Suprapubic skin (tissue), 4 donors: Measurements from ENCODE around the gene TLR3. TPM values are rescaled to one million over a fixed set of nuclear protein-coding genes. Genes with fewer than 3 reads are reported as not detected.
A peak's percentile ranks its signal among the peaks of the same experiment; 100 is the strongest.

ENCODE experiments used
- DNase-seq, 2 donors: peaks; one replicate each; pipeline ENCODE4 v3.0.0-alpha.2; 2019; ENCODE audit warnings: low spot score in 2 of 2
- H3K27ac ChIP-seq: fragments of 200-600 bp; sonication (generic); one replicate; pipeline ENCODE4 v1.5.1; 2019
- H3K27me3 ChIP-seq: fragments of 200-600 bp; sonication (generic); one replicate; pipeline ENCODE4 v1.5.1; 2019
- H3K36me3 ChIP-seq: fragments of 200-600 bp; sonication (generic); one replicate; pipeline ENCODE4 v1.5.1; 2019
- H3K4me1 ChIP-seq: fragments of 200-600 bp; sonication (generic); one replicate; pipeline ENCODE4 v1.5.1; 2019
- H3K4me3 ChIP-seq: fragments of 200-600 bp; sonication (generic); one replicate; pipeline ENCODE4 v1.5.1; 2019; ENCODE audit warnings: mild to moderate bottlenecking
- H3K9me3 ChIP-seq: fragments of 200-600 bp; sonication (generic); one replicate; pipeline ENCODE4 v1.5.1; 2019
- EP300 ChIP-seq: sonication (generic); formaldehyde crosslinking; IDR thresholded peaks from one replicate; pipeline ENCODE4 v1.6.1; 2017; ENCODE audit warnings: antibody characterized with exemption
- POLR2A ChIP-seq, 2 donors: fragments of 450-650 bp; IDR thresholded peaks; one replicate each; pipeline ENCODE4 v1.6.1; 2017; ENCODE audit warnings: antibody characterized with exemption in 2 of 2, mild to moderate bottlenecking in 2 of 2, moderate library complexity in 2 of 2
- POLR2AphosphoS5 ChIP-seq, 3 donors: sonication (generic); formaldehyde crosslinking; IDR thresholded peaks; one replicate each; pipeline ENCODE4 v1.6.1; 2017; ENCODE audit warnings: antibody characterized with exemption in 3 of 3
- WGBS: methylation state at CpG from one replicate; pipeline ENCODE4 v1.1.5; 2018; 5-methylcytosine and 5-hydroxymethylcytosine counted together
- total RNA-seq, 4 donors: library from RNA; depleted of rRNA; stranded (reverse); fragments of >200 nt; gene quantifications; one replicate each; pipeline ENCODE4 v1.1.0, GENCODE V29; 2016
- TF ChIP-seq, protein P1 (sequence below), 2 donors: fragments of 200-600 bp in 1 of 2; fragments of 450-650 bp in 1 of 2; sonication (generic) in 1 of 2; IDR thresholded peaks; one replicate each; pipeline ENCODE4 v1.5.1; 2016 to 2019; ENCODE audit warnings: antibody characterized with exemption in 2 of 2, mild to moderate bottlenecking in 1 of 2, moderate library complexity in 1 of 2

TLR3 gene
- total RNA-seq, 4 donors from 2014 or later = 3.1 to 6.1 (median 4.4) TPM

DNA sequence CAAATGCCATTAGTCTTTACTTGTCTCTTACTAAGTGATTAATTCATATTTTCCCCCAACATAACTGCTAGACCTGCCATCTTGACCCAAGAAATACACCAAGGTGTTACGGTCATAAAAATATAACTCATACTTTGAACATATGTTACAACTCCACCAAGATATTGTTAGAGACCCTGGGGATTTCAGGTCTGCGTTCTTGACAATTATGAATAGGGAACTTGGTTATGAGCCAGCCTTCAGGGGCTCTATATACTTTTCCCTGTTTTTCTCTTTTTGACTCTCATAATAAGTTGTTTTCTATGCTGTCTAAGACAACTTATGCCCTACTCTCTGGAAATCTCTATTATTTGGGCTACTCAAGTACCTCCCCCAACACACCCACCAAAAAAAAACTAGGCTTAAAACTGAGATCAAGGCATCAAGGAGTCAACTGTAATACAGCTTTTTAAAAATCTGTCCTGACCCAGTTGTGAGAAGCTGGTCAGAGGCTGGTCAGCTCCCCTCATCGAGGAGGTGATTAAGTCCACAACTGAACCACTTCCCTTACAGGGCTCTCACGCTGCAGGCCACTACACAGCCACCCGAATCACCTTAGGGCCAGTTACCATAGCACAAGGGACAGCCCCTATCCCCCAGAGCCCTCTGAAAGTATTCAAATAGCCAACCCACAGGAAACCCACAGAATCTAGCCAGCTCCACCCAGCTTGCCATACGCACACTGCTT lies 10.5 kb upstream of the TLR3 start:
- H3K27me3 ChIP-seq = no peaks in the 10 kb centered on the region
- TF ChIP-seq POLR2A (IDR thresholded peaks at IDR 0.05) (no peak), EP300 (no peak), POLR2AphosphoS5 (IDR thresholded peaks at IDR 0.05) (no peak)
- TF ChIP-seq, protein P1, sequence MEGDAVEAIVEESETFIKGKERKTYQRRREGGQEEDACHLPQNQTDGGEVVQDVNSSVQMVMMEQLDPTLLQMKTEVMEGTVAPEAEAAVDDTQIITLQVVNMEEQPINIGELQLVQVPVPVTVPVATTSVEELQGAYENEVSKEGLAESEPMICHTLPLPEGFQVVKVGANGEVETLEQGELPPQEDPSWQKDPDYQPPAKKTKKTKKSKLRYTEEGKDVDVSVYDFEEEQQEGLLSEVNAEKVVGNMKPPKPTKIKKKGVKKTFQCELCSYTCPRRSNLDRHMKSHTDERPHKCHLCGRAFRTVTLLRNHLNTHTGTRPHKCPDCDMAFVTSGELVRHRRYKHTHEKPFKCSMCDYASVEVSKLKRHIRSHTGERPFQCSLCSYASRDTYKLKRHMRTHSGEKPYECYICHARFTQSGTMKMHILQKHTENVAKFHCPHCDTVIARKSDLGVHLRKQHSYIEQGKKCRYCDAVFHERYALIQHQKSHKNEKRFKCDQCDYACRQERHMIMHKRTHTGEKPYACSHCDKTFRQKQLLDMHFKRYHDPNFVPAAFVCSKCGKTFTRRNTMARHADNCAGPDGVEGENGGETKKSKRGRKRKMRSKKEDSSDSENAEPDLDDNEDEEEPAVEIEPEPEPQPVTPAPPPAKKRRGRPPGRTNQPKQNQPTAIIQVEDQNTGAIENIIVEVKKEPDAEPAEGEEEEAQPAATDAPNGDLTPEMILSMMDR (IDR thresholded peaks at IDR 0.05) = no peak
- no peaks in the 10 kb centered on the region for H3K9me3 ChIP-seq
- H3K4me3 ChIP-seq = no peak overlapping the region
- H3K36me3 ChIP-seq = no peaks in the 10 kb centered on the region
- DNase-seq = no peak
- WGBS = 84% methylated on average over 6 of the region's 6 CpGs
- H3K27ac ChIP-seq = no peak overlapping the region
- H3K4me1 ChIP-seq = no peaks in the 10 kb centered on the region

DNA sequence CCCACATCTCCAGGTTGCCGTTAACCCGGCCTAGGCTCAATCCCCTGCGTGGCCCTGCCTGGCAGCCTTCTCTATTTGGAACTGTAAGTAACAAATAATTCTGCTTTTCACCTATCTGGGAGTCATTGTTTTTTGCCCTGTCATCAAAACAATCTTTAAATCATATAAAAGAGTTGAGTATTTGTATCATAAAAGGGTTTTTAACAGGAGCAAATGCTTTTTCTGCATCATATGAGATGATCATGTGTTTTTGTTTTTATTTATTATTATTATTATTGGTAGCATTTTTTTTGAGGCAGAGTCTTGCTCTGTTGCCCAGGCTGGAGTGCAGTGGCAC lies 10.0 kb upstream of the TLR3 start:
- Histone ChIP-seq H3K4me3 (no peak overlapping the region), H3K36me3 (no peaks in the 10 kb centered on the region), H3K4me1 (no peaks in the 10 kb centered on the region), H3K27ac (no peak overlapping the region), H3K9me3 (no peaks in the 10 kb centered on the region), H3K27me3 (no peaks in the 10 kb centered on the region)
- WGBS = 75% methylated on average over 3 of the region's 3 CpGs
- TF ChIP-seq, protein P1 (IDR thresholded peaks at IDR 0.05) = no peak
- TF ChIP-seq POLR2A (IDR thresholded peaks at IDR 0.05) (no peak), POLR2AphosphoS5 (IDR thresholded peaks at IDR 0.05) (no peak), EP300 (no peak)
- no peak for DNase-seq

DNA sequence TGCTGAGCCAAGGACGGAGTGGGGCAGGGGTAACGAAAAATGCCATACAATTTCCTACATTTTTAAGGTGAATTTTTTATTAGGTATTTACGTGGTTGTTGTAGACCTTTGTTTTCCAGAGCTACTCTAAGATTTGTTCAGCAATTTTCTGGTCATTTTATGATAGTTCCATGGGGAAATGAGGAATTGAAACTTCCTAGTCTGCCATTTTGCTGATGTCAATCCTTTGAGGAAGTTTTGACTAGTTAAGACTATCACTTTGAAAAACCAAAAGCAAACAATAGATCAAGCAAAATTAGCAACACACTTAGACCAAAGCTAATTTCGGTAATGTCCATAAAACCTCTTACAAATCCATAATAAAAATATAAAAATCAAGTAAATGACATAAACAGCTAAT lies 7.0 kb upstream of the TLR3 start:
- Histone ChIP-seq H3K27me3 (no peaks in the 10 kb centered on the region), H3K9me3 (no peaks in the 10 kb centered on the region), H3K4me3 (no peak overlapping the region), H3K27ac (no peak overlapping the region), H3K4me1 (no peaks in the 10 kb centered on the region), H3K36me3 (no peaks in the 10 kb centered on the region)
- TF ChIP-seq POLR2A (IDR thresholded peaks at IDR 0.05) (no peak), EP300 (no peak)
- TF ChIP-seq, protein P1 (IDR thresholded peaks at IDR 0.05) = no peak
- DNase-seq = no peak
- WGBS = 88% methylated on average over 4 of the region's 4 CpGs

DNA sequence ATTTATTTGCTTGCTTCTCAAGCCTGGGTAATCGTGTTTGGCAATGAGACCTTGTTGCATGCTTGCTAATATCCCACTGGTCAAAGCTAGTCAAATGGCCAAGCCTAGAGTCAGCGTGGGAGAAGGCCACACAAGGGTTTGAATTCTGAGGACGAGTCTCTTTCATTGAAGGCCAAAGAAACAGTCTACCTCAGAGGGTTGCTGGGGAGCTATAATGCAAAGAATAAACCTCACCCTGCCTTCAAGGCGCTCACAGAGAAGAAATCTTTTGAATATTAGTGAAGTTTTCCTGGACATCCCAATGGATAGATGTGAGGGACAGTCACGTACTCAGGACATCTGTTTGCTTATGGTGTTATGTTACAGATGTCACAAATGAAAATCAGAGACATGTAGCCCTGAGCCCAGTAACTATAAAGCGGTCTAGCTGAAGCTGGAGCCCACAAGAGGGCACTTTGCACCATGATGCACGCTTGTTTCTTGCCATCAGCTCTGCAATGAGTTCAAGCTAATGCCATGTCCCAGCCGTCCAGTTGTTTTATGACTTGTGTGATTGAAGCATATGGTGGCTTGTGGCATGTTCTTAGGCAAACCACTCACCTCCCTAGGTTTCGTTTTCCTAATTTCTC lies 1.1 kb upstream of the TLR3 start:
- no peaks in the 10 kb centered on the region for H3K9me3 ChIP-seq
- TF ChIP-seq POLR2A (IDR thresholded peaks at IDR 0.05) (no peak), EP300 (no peak), POLR2AphosphoS5 (IDR thresholded peaks at IDR 0.05) (no peak)
- TF ChIP-seq, protein P1 (IDR thresholded peaks at IDR 0.05) = peak in 1 of 2 donors; percentile 26
- peak overlapping the region; percentile 57 for H3K4me3 ChIP-seq
- peak in 1 of 2 donors; percentile 74 for DNase-seq
- no peak overlapping the region for H3K27ac ChIP-seq
- no peaks in the 10 kb centered on the region for H3K27me3 ChIP-seq
- no peaks in the 10 kb centered on the region for H3K36me3 ChIP-seq
- H3K4me1 ChIP-seq = peaks cover 4% of the 10 kb centered on the region
- 45% methylated on average over 9 of the region's 9 CpGs for WGBS

DNA sequence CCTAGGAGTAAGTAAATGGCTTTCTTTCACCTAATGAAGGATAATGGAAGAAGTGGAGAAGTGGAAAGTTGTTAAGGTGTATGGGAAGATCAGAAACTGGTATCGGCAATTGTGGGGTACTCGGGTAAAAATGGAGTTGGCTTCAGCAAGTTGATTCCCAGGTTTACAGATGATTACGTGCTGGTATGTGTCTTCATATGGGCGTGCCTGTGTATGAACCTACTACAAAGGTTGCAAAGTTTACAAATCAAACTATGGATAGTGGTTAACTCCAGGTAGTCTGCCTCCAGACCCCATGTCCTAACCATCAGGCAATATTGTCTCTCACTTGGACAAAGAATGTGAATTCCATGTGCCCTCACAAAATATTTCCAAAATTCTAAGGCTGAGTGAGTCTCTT lies 773 bp downstream of the TLR3 start:
- no peak overlapping the region for H3K27ac ChIP-seq
- peak overlapping the region; percentile 57 for H3K4me3 ChIP-seq
- H3K36me3 ChIP-seq = no peaks in the 10 kb centered on the region
- DNase-seq = no peak
- TF ChIP-seq EP300 (no peak), POLR2A (IDR thresholded peaks at IDR 0.05) (no peak), POLR2AphosphoS5 (IDR thresholded peaks at IDR 0.05) (no peak)
- TF ChIP-seq, protein P1 (IDR thresholded peaks at IDR 0.05) = no peak
- WGBS = 40% methylated on average over 4 of the region's 4 CpGs
- H3K4me1 ChIP-seq = peaks cover 4% of the 10 kb centered on the region
- no peaks in the 10 kb centered on the region for H3K9me3 ChIP-seq
- H3K27me3 ChIP-seq = no peaks in the 10 kb centered on the region
